ENCODE measurements around the gene TRIM58. TPM values are rescaled to one million over a fixed set of nuclear protein-coding genes. Genes with fewer than 3 reads are reported as not detected.

The TRIM58 gene
- total RNA-seq, 2 experiments from 2014 or later: 0.16 to 0.20 TPM

DNA sequence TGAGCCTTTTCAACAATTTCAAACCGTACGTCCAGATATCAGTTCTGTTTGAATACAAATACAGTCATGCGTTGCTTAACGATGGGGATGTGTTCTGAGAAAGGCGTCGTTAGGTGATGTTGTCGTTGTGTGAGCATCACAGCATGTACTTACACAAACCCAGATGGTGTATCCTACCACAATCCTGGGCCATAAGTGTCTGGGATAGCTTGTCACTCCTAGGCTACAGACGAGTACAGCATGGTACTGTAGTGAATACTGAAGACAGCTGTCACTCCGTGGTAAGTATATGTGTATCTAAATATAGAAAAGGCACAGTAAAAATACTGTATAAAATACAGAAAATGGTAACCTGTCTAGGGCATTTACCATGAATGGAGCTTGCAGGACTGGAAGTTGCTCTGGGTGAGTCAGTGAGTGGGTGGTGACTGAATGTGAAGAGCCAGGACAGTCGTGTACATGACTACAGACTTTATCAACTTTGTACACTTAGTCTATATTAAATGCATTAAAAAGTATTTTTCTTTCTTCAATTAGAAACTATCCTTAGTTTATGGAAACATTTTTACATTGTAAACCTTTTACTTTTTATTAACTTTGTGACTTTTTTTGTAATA, 27.9 kb downstream of the TRIM58 start:
- Mint-ChIP-seq H3K36me3 (ENCODE audit: low read depth) (no peaks in the 10 kb centered on the region), H3K4me1 (ENCODE audit: low read depth) (no peaks in the 10 kb centered on the region), H3K27me3 (no peaks in the 10 kb centered on the region), H3K4me3 (no peak overlapping the region), H3K9me3 (no peaks in the 10 kb centered on the region), H3K27ac (no peak overlapping the region)
- DNase-seq (no peak), ATAC-seq (ENCODE audit: poor library complexity) (no peak)
- POLR2A ChIA-PET: no interaction called here
- CTCF ChIA-PET: no interaction called here
- Histone ChIP-seq H3K9me3 (ENCODE audit: control insufficient read depth in 1 of 2, insufficient read depth in 1 of 2, low read length in 2 of 2) (peaks cover 0 to 7% of the 10 kb centered on the region in 2 experiments), H3K27ac (ENCODE audit: low read depth in 1 of 2, low read length in 2 of 2) (no peak overlapping the region), H3K27me3 (ENCODE audit: control insufficient read depth in 1 of 2, insufficient read depth in 2 of 2, low read length in 2 of 2) (no peaks in the 10 kb centered on the region), H3K4me3 (ENCODE audit: low read length) (no peak overlapping the region), H3K36me3 (ENCODE audit: insufficient read depth, low read length) (no peaks in the 10 kb centered on the region), H3K4me1 (ENCODE audit: insufficient read depth, low read length) (no peaks in the 10 kb centered on the region)
- intact Hi-C loops (cut with DNase I, micrococcal nuclease): no loop called here
- no peak for TF ChIP-seq CTCF (IDR thresholded peaks at IDR 0.05)

DNA sequence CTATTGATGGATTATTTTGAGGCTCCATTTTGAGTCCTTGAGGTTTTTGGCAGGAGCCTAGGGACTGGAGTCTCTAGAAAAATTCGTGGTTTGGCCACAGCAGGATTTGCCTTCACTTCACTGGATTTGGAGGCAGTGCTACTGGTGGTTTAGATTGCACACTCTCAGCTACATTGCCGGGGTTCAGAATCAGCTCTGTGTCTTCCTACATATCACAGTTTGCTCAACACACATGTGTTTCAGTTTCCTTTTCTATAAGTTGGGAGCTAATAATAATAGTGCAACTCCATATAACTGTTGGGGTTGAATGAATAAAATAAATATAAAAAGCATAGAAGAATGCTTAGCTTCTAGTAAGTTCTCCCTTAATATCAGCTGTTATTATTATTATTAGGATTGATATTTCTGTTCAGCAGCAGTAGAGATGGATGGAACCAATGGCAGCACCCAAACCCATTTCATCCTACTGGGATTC, 38.2 kb downstream of the TRIM58 start, which contains the start of gene OR2W3:
TSS of gene OR2W3 (plus strand) at position 425 of the 475 bp plus-strand sequence. CDS start at position 425, 0 bp downstream.
- intact Hi-C loops (cut with DNase I, micrococcal nuclease): no loop called here
- H3K36me3 Mint-ChIP-seq (ENCODE audit: low read depth): no peaks in the 10 kb centered on the region
- H3K27me3 Mint-ChIP-seq: no peaks in the 10 kb centered on the region
- no peaks in the 10 kb centered on the region for H3K36me3 ChIP-seq (ENCODE audit: insufficient read depth, low read length)
- H3K4me3 ChIP-seq (ENCODE audit: low read length): no peak within 1 kb of the TSS
- no peak within 1 kb of the TSS for H3K27ac Mint-ChIP-seq
- ChIA-PET CTCF (no interaction called here), POLR2A (interaction anchor here (0.6 kb wide), 1 partner anchor 8 kb away, joined by 3 read pairs; no protein-coding TSS in a partner anchor)
- H3K4me1 ChIP-seq (ENCODE audit: insufficient read depth, low read length): no peaks in the 10 kb centered on the region
- DNase-seq: no peak
- H3K27ac ChIP-seq (ENCODE audit: low read depth in 1 of 2, low read length in 2 of 2): no peak within 1 kb of the TSS
- no peak for ATAC-seq (ENCODE audit: poor library complexity)
- no peaks in the 10 kb centered on the region for H3K4me1 Mint-ChIP-seq (ENCODE audit: low read depth)
- H3K9me3 ChIP-seq (ENCODE audit: control insufficient read depth in 1 of 2, insufficient read depth in 1 of 2, low read length in 2 of 2): peaks cover 0 to 9% of the 10 kb centered on the region in 2 experiments
- peak; percentile 2 for TF ChIP-seq CTCF (IDR thresholded peaks at IDR 0.05)
- H3K27me3 ChIP-seq (ENCODE audit: control insufficient read depth in 1 of 2, insufficient read depth in 2 of 2, low read length in 2 of 2): no peaks in the 10 kb centered on the region
- H3K4me3 Mint-ChIP-seq: peak within 1 kb of the TSS; percentile 18
- no peaks in the 10 kb centered on the region for H3K9me3 Mint-ChIP-seq

GRCh38 chr1:247895976-247896375, 39.0 kb downstream of the TRIM58 start:
- no peaks in the 10 kb centered on the region for H3K4me1 Mint-ChIP-seq (ENCODE audit: low read depth)
- H3K36me3 ChIP-seq (ENCODE audit: insufficient read depth, low read length): no peaks in the 10 kb centered on the region
- no peak overlapping the region for H3K27ac ChIP-seq (ENCODE audit: low read depth in 1 of 2, low read length in 2 of 2)
- POLR2A ChIA-PET: no interaction called here
- H3K36me3 Mint-ChIP-seq (ENCODE audit: low read depth): no peaks in the 10 kb centered on the region
- CTCF ChIA-PET: no interaction called here
- no peaks in the 10 kb centered on the region for H3K9me3 Mint-ChIP-seq
- H3K27me3 ChIP-seq (ENCODE audit: control insufficient read depth in 1 of 2, insufficient read depth in 2 of 2, low read length in 2 of 2): no peaks in the 10 kb centered on the region
- TF ChIP-seq CTCF (IDR thresholded peaks at IDR 0.05): no peak
- H3K4me1 ChIP-seq (ENCODE audit: insufficient read depth, low read length): no peaks in the 10 kb centered on the region
- no peak for ATAC-seq (ENCODE audit: poor library complexity)
- intact Hi-C loops (cut with DNase I, micrococcal nuclease): no loop called here
- H3K4me3 Mint-ChIP-seq: peak overlapping the region; percentile 7
- no peak overlapping the region for H3K4me3 ChIP-seq (ENCODE audit: low read length)
- no peak for DNase-seq
- peaks cover 0 to 9% of the 10 kb centered on the region in 2 experiments for H3K9me3 ChIP-seq (ENCODE audit: control insufficient read depth in 1 of 2, insufficient read depth in 1 of 2, low read length in 2 of 2)
- no peak overlapping the region for H3K27ac Mint-ChIP-seq
- no peaks in the 10 kb centered on the region for H3K27me3 Mint-ChIP-seq
